Measurements from ENCODE around the gene ARHGAP32.

GRCh38 chr11:129204150-129204838 is 12.2 kb upstream of the ARHGAP32 start:
- no peak for TF ChIP-seq CTCF (IDR thresholded peaks at IDR 0.05; ENCODE audit: poor library complexity)
- no peak for TF ChIP-seq EZH2 (IDR thresholded peaks at IDR 0.05; ENCODE audit: borderline replicate concordance)
- TF ChIP-seq EZH2phosphoT487 (IDR thresholded peaks at IDR 0.05; ENCODE audit: low read depth, severe bottlenecking, unreplicated experiment), result no peak

Measured in hepatocyte (in vitro differentiated cells).